ENCODE results near the gene PCDHGA1. TPM values are rescaled to one million over a fixed set of nuclear protein-coding genes. Genes with fewer than 3 reads are reported as not detected.

PCDHGA1 gene
- total RNA-seq, 1 donor from 2014 or later = 0.31 TPM

DNA sequence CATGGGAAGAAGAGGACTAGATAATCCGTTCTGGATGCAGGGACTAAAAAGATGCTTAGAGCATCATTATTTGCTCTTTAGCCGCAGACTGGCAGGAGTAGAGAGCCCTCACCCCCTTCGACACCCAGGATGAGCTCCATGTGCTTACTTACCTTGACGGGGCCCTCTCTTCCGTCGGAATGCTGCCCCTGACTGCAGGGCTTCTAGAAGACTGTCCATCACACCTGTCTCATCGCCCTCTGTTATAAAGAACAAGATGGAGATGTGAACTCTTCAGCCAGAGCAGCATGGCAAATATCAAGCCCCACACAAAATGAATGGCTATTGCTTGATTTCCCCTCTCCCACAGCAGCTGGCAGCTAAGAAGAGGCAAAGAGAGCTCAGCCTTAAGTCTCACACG, 193.7 kb downstream of the PCDHGA1 start:
- no peak for DNase-seq (ENCODE audit: extremely low spot score, unreplicated experiment)
- Mint-ChIP-seq H3K27ac (peak overlapping the region; percentile 83), H3K4me1 (ENCODE audit: unreplicated experiment) (peaks cover 34% of the 10 kb centered on the region), H3K4me3 (peak overlapping the region; percentile 75), H3K27me3 (no peaks in the 10 kb centered on the region), H3K36me3 (peaks cover 66% of the 10 kb centered on the region), H3K9me3 (no peaks in the 10 kb centered on the region)
- TF ChIP-seq, protein P1, sequence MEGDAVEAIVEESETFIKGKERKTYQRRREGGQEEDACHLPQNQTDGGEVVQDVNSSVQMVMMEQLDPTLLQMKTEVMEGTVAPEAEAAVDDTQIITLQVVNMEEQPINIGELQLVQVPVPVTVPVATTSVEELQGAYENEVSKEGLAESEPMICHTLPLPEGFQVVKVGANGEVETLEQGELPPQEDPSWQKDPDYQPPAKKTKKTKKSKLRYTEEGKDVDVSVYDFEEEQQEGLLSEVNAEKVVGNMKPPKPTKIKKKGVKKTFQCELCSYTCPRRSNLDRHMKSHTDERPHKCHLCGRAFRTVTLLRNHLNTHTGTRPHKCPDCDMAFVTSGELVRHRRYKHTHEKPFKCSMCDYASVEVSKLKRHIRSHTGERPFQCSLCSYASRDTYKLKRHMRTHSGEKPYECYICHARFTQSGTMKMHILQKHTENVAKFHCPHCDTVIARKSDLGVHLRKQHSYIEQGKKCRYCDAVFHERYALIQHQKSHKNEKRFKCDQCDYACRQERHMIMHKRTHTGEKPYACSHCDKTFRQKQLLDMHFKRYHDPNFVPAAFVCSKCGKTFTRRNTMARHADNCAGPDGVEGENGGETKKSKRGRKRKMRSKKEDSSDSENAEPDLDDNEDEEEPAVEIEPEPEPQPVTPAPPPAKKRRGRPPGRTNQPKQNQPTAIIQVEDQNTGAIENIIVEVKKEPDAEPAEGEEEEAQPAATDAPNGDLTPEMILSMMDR (conservative IDR thresholded peaks at IDR 0.05) = no peak

DNA sequence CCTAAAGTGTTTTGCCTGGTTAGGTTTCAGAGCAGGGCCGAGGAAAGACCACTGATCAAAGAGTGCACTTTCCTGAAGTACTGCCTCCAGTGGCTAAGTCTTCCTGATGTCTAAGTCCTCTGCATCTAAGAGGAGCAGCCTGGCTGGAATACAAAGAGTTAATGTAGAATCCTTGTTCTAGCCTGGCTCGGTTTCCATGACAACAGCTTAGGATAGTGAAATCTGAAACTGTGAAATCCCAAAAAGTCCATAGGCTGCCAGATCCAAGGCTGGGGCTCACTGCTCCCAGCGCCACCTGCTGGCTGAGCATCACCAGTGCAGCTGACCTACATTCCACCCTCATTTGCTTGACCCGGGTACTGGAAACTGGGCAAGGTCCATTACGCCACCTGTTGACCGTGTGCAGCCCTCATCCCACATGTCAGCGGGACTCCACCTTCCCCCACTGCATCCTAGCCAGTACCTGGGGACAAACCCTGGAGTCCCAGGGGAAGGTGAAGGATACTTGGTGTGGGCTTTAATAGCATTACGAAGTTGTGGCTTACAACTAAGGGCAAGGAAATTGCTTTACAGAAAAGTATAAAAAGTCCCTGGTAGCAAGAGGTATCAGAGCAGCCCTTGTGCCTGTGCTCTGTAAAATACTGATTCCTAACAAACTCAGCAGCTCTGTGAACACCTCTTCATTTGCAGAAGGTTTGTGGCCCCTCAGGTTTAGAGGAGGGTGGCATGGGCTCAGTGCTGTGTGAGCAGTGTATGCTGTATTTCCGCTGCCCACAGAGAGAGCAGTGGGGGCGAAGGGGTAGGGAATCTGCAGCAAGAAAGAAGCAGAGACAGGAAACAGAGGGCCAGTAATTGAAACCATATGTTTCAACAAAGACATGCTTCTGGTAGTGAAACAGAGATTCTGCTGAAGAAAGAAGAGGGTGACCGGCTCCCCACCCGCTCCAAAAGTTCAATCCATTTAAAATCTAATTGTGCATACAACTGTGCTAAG, 194.6 kb downstream of the PCDHGA1 start:
- Mint-ChIP-seq H3K27me3 (no peaks in the 10 kb centered on the region), H3K27ac (peak overlapping the region; percentile 83), H3K4me3 (peak overlapping the region; percentile 75), H3K9me3 (no peaks in the 10 kb centered on the region), H3K36me3 (peaks cover 58% of the 10 kb centered on the region), H3K4me1 (ENCODE audit: unreplicated experiment) (peaks cover 34% of the 10 kb centered on the region)
- TF ChIP-seq, protein P1 (conservative IDR thresholded peaks at IDR 0.05) = peak; percentile 99
- peak; percentile 89 for DNase-seq (ENCODE audit: extremely low spot score, unreplicated experiment)

DNA sequence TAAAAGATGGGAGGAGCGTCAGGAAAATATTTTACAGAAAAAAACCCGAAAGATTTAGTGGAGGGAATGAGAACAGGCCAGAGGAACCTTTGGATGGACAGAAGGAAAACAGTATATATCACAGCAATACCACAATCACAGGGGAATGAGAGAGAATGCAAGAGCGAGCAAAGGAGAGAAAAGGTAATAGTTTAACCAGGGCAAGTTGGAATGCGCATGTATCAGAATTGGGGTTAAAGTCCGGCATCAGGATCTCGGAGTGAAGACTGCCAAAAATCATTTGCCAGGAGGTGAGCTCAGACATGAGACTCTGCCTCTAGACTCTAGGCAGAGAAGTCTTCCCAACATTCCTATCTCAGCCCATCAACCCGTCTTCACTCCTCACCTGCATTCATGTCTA, 195.3 kb downstream of the PCDHGA1 start:
- Mint-ChIP-seq H3K36me3 (peaks cover 50% of the 10 kb centered on the region), H3K27me3 (no peaks in the 10 kb centered on the region), H3K4me3 (peak overlapping the region; percentile 75), H3K27ac (peak overlapping the region; percentile 83), H3K4me1 (ENCODE audit: unreplicated experiment) (peaks cover 34% of the 10 kb centered on the region), H3K9me3 (no peaks in the 10 kb centered on the region)
- no peak for DNase-seq (ENCODE audit: extremely low spot score, unreplicated experiment)
- TF ChIP-seq, protein P1 (conservative IDR thresholded peaks at IDR 0.05) = no peak

DNA sequence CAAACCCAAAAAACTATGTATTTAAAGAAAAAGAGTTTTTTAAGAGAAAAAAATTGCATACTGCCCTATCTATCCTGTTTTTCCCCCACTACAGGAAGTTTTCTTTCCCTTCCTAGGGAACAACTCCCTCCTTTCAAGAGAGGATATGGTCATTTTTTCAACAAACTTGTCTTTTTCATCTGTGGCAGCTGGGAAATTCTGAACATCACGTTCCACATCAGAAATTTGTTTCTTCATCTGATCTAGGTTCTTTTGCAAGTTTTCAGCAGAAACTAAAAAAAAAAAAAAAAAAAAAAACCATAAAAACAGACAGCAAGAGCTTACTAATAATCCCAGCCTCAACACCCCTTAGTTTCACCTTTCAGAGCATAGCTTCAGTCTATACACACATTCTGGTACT, 197.1 kb downstream of the PCDHGA1 start:
- Mint-ChIP-seq H3K27ac (no peak overlapping the region), H3K4me3 (no peak overlapping the region), H3K27me3 (no peaks in the 10 kb centered on the region), H3K36me3 (peaks cover 40% of the 10 kb centered on the region), H3K9me3 (no peaks in the 10 kb centered on the region), H3K4me1 (ENCODE audit: unreplicated experiment) (peaks cover 22% of the 10 kb centered on the region)
- DNase-seq (ENCODE audit: extremely low spot score, unreplicated experiment) = no peak
- TF ChIP-seq, protein P1 (conservative IDR thresholded peaks at IDR 0.05) = no peak

DNA sequence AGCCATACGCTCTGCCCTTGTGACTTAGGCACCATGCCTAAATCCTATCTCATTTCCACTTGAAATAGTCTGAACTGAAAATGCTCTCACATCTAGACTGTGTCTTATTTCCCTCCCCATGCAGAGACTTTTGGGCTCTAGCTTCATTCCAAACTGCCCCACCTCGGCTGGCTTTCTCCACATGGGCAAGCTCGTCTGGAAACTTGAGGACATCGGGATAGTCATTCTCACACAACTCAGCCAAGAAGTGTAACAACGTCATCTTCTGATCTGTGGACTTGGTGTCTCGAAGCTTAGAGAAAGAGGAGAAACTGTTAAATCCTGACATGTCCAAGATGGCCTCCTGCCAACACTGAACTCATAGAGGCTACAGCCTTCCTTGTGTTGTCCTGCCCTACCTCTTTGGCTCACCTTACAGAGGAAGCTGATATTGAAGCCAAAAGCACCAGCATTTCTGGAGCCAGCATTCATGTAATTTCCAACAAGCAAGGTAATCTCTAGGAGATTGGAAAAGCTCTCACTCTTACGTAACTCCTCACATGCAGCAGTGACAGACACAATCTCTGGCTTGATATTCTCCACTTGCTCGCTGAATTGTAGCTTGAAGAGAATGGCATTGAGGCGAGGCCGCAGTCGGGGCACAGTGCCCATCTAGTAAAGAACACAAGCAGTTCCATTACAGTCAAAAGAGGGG, 198.1 kb downstream of the PCDHGA1 start:
- Mint-ChIP-seq H3K4me3 (no peak overlapping the region), H3K9me3 (no peaks in the 10 kb centered on the region), H3K27ac (peak overlapping the region; percentile 4), H3K4me1 (ENCODE audit: unreplicated experiment) (peaks cover 22% of the 10 kb centered on the region), H3K36me3 (peaks cover 40% of the 10 kb centered on the region), H3K27me3 (no peaks in the 10 kb centered on the region)
- TF ChIP-seq, protein P1 (conservative IDR thresholded peaks at IDR 0.05) = no peak
- no peak for DNase-seq (ENCODE audit: extremely low spot score, unreplicated experiment)
